Stimulated activated CD8-positive, alpha-beta memory T cell treated with anti-CD3 and anti-CD28 coated beads, Interleukin-7, amount 100 ng/mL, for 24 hours (primary cell): ENCODE measurements around the gene LIN52.

Experiments
- DNase-seq: peaks from one replicate; pipeline ENCODE4 v3.0.0-alpha.2; 2020; ENCODE audit warnings: low read depth

The LIN52 gene

DNA sequence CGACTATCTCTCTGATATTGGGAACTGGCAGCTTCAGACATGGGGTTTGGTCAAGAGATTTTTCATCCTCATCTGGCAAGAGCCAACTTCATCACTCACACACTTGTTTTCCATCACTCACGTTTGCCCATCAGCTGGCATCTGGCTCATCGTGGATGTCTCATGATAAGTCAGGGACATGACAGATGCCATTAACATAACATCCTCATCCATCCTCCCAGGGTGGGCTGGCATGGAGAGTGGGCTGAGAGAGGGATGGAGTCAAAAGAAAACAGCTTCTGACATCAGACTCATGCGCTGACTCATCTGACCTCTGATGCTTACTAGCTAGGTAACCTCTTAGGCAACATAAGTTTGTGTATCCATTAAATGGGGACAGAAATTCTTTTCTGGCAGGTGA lies 152.7 kb downstream of the LIN52 start:
- no peak for DNase-seq

DNA sequence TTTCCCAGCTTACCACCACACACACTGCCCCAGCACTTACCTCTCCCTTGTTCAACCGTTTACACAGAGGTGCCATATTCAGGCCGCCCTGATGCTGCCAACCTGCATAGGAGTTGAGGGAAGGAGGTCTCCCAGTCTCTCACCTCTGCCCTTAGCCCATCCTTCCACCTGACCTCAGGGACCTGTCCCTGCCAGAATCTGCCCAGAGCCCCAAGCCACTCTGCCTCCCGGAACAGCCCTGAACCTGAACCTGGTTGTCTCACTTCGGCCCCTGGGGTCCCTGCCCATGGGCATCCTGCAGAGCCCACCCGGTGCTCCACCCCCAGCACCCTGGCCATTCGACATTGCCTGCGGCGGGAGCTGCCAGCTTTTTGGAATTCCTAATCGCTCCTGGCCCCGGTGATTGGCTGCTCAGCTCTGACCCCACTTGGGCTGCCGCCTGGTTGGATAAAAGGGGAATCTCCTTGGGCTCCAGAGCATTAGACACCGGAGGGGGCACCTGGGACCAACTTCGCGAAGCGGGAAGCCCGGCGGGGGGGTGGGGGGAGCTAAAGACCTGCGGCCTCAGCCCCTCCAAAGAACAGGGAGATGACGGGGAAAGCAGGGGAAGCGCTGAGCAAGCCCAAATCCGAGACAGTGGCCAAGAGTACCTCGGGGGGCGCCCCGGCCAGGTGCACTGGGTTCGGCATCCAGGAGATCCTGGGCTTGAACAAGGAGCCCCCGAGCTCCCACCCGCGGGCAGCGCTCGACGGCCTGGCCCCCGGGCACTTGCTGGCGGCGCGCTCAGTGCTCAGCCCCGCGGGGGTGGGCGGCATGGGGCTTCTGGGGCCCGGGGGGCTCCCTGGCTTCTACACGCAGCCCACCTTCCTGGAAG lies 154.5 kb downstream of the LIN52 start, which contains the start of gene VSX2:
Gene VSX2, plus strand, starts transcription at position 476 of the 874 bp plus-strand sequence. Its CDS starts 113 bp downstream, at position 589.
- no peak for DNase-seq

DNA sequence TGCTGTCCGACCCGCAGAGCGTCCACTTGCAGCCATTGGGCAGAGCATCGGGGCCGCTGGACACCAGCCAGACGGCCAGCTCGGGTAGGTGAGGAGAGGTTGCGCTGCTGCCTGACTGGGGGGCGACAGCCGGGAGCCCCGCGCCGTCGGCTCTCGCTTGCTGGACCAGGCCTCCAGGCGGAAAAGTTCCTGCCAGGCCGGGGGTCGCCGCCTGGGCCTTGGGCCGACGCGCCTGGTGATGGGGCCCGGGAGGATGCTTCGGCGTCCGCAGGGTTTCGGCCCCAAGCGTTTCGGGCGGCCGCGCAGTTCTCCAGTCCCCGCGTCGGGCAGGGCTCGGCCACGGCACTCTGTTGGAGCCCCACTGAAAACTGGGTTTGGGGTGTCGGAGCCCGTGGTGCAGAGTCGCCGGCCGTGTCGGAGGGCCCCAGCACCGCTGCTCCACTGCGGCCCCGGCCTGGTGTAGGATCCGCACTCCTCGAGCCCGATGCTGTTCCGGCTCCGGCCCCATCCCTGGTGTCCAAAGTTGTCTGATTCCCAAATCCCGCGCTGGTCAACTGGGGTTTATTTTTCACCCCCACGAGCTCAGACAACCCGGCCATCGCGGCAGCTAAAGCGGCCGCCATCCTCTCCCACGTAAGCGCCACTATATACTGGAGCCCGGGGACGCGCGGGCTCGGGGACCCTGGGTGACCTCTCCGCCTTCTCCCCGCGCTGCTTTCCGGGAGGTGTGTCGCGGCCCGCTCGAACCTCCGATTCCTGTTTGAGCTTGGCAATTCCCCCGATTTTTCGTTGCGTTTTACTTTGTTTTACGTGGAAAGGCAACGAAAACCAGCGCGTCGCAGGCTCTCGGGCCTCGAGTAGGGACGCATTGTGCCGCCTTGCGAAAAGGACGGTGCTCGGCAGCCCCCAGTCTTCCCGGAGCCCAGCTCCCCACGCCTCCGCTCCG lies 155.4 kb downstream of the LIN52 start:
- no peak for DNase-seq

DNA sequence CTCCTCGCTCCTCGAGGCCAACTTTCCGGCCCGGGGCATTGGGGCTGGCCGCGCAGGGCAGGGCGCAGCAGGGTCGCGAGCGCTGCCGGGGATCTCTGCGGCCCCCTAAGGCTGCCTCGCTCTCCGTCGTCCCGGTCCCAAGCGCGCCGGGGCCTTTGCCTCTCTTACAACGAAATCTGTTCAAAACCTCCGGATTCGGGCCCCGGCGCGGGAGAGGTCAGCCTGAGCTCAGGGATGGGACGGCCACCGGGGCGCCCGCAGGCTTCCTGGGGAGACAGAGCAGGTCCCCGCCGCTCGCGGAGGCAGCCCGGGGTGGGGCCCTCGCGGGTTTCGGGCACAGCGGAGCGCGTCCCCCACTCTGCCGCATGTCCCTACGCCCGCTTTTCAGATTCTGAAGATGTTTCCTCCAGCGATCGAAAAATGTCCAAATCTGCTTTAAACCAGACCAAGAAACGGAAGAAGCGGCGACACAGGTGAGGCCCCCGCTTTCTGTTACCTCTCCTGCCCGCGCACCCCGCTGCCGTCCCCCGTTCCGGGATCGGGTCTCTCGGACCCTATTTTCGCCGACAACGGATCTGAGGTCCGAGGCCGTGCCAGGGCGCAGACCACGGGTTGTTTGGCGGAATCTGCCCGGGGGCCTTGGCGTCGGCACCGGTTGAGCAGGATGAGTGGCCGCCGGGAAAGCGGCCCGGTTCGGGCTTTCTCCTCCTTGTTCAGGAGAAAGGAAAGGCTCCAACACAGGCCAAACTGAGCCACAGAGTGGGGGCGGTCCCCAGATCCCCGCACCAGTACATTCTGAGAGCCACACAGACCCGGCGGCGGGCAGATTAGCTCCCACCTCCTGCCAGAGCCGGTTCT lies 156.3 kb downstream of the LIN52 start:
- no peak for DNase-seq

DNA sequence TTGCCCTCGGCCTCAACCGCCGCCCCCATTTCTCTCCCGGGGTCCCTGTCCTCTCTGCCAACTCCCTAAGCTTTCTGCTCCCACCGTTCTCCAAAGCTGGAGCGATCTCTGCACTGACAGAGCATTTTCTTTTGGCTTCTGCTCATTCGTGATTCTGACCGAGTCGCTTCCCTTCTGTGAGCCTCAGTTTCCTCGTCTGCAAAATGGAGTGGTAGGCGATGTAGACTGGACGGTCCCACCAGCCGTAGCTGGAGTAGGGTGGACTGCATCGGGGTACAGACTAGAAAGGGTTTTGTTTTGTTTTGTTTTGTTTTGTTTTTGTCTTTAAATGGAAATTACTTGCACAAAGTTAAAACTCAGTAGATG lies 156.9 kb downstream of the LIN52 start:
- no peak for DNase-seq

DNA sequence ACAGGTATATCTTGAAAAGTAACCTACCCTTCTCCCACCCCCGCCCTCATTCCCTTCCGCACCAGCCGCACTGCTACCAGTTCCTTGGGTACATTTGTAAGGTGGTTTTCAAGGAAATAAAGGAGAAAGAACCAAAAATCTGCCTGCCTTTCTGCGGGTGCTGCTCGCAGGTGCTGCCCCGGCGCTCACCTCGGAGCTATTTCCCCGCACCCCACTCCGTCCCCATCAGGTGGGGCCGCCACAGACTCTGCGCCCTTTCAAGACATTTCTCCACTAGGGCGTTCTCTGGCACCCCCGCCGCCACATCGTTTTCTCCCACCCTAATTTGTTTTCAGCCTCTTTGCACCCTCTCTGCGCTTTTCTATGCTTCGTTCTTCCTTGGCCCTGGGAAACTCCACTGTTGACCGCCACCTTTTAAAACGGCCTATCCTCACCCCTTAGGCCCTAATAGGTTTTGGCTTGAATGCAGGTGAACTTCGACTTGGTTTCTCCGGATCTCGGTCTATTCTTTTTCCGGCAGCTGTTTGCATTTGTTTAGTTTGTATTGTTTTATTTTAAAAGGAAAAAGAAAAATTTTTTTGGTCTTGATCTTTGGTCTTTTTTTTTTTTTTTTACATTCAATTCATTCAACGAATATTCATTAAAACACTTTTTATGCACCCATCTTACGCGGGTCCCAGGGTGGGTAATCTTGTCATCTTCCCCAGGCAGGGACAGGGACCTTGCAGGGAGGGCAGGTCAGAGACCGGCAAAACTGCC lies 157.4 kb downstream of the LIN52 start:
- no peak for DNase-seq

DNA sequence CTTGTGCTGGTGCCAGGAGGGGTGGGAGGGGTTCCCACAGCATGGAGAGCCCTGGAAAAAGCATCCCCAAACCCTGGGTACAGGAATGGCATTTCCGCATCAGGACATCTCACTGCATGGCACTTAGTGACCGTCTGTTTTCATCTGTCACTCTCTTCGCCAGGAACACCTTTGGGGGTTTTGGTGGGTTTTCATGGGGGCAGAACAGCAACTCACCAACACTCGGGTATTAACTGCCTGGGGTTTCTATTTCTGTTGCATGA lies 158.0 kb downstream of the LIN52 start:
- DNase-seq, result no peak

DNA sequence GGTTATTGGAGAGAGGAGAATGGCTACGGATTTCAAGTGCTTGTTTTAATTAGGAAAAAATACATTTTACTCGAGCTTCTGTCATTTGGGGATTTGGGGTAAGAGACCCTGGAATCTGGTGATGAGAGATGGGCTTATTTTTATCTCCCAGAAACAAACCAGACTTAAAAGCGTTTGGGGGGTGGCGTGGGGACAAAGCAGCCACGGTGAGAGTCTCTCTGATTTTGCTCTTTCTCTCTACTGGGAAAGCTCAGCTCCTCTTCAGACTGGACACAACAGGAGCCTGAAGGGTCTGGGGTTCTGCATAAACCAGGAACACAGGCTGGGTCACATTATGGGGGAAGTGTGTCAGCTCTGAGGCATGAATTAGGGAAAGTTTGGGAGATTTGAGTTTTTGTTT lies 158.3 kb downstream of the LIN52 start:
- no peak for DNase-seq

DNA sequence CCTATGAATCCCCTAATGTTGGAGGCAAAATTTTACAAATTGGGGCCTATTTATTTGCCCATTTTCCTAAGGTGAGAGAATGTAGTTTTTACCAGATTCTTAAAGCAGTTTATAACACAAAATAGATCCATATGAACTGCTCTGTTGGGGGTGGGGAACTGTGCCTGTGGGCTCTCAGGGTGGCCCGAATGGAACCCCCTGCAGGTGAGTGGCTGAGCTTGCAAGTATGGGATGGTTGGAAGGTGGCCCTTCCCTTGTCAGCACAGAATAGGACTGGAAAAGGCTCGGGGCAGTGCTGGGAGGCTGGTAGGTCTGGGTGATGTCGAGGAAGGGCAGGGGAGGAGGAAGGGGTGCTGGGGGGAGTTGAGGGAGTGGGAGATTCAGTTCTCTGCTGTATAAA lies 159.4 kb downstream of the LIN52 start:
- DNase-seq, result no peak

DNA sequence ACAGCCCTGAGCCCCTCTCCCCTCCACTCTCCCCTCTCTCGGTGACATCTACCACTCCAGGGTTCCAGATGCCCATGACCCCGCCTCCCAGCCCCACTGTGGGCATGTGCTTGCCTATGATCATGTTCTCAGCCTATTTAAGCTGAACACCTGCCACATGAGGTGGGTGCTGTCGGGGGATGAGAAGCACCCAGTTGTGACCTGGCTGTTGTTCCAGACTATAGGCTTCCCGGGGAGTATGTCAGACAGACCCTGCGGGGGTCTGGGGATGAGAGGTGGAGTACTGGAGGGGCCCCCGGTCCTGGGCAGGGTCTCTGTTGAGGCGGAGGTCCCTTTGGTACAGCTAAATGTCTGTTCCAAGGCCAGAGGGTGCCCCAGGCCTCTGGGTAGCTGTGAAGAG lies 160.5 kb downstream of the LIN52 start:
- DNase-seq, result no peak

DNA sequence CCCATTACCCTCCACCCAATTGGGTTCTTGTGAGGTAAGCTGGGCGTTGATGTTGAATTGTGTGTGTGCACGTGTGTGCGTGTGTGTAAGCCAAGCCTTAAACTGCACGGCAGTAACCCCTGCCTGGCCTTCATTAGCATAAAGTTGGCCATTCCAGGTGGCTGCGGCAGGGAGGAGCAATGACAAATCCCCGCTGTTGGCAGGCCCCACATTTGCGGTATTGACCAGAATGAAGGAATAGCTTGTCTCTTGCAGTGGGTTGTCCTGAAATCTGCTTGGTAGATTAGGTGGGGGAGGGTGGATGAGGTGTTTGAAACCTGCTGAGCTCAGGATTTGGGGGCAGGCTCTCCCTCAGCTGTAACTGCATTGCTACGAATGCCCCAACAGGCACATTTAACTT lies 161.8 kb downstream of the LIN52 start:
- no peak for DNase-seq

DNA sequence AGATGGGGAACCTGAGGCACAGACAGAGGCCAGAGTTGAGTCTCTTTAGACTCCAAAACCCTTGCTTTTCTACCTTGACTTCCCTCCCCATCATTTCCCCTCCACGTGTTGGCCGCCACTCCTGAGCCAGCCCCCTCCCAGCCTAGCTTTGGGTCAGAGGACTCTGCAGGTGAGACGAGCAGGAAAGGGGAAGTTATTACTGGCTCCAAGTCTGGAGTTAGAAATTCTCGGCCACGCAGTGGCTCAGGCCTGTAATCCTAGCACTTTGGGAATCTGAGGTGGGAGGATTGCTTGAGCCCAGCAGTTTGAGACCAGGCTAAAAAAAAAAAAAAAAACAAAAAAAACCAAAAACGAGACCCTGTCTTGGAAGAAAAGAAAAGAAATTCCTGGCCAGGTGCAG lies 163.3 kb downstream of the LIN52 start:
- DNase-seq, result no peak

DNA sequence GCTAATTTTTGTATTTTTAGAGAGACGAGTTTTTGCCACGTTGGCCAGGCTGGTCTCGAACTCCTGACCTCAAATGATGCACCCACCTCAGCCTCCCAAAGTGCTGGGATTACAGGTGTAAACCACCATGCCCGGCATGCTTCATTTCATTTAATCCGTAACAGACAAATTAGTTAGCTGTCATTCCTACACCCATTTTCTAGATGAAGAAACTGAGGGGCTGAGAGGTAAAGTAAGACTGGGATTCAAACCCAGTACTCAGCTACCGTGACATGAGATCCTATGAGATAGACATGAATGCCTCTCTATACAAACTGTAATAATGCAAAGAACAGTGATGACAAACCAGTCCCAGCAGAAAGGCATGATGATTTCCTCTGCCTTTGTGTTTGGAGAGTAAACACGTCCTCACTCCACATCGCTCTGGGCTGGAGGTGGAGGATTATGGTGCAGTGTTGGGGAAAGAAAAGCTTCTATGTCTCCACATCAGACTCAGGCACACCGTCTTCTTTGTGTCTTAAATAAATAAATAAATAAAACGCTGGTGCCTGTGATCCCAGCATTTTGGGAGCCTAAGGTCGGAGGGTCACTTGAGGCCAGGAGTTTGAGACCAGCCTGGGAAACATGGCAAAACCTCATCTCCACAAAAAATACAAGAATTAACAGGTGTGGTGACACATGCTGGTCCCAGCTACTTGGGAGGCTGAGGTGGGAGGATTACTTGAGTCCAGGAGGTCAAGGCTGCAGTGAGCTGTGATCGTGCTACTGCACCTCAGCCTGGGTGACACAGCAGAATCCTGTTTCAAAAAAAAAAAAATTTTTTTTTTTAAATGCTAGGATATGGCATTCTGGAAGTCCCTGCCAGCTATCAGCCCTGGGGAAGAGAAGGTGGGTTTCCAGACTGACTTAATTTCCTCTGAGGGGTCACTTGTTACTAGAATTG lies 164.9 kb downstream of the LIN52 start:
- DNase-seq, result no peak
